Thyroid gland (tissue), 4 donors: ENCODE results near the gene TFAP2E.

ENCODE experiments used
- POLR2A ChIP-seq, 2 donors: fragments of 450-650 bp; IDR thresholded peaks; one replicate each; pipeline ENCODE4 v1.6.1; 2017; ENCODE audit warnings: antibody characterized with exemption in 2 of 2, mild to moderate bottlenecking in 2 of 2, moderate library complexity in 1 of 2
- TF ChIP-seq, protein P1 (sequence below), 6 experiments: fragments of 200-600 bp in 3 of 6; fragments of 450-650 bp in 3 of 6; sonication (generic) in 3 of 6; IDR thresholded peaks; one replicate each; pipeline ENCODE4 v1.5.1; 2016 to 2019; ENCODE audit warnings: antibody characterized with exemption in 6 of 6, mild to moderate bottlenecking in 2 of 6, inconsistent platforms in 1 of 6, moderate library complexity in 1 of 6

DNA sequence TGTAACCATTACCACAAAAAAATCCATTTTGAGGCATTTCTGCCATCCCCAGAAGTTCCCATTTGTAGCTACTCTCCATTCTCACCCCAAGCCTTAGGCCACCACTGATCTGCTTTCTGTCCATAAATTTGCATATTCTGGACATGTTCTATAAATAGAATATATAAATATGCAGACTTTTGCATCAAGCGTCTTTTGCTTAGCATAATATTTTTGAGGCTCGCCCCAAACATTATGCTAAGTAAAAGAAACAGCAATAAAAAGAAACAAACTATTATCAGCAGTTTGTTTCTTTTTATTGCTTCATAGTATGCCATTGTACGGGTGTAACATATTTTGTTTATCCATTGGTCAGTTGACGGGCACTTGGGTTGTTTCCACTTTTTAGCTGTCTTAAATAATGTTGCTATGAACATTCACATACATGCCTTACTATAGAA is 7.9 kb downstream of the TFAP2E start:
- no peak for TF ChIP-seq POLR2A (IDR thresholded peaks at IDR 0.05)
- TF ChIP-seq, protein P1, sequence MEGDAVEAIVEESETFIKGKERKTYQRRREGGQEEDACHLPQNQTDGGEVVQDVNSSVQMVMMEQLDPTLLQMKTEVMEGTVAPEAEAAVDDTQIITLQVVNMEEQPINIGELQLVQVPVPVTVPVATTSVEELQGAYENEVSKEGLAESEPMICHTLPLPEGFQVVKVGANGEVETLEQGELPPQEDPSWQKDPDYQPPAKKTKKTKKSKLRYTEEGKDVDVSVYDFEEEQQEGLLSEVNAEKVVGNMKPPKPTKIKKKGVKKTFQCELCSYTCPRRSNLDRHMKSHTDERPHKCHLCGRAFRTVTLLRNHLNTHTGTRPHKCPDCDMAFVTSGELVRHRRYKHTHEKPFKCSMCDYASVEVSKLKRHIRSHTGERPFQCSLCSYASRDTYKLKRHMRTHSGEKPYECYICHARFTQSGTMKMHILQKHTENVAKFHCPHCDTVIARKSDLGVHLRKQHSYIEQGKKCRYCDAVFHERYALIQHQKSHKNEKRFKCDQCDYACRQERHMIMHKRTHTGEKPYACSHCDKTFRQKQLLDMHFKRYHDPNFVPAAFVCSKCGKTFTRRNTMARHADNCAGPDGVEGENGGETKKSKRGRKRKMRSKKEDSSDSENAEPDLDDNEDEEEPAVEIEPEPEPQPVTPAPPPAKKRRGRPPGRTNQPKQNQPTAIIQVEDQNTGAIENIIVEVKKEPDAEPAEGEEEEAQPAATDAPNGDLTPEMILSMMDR (IDR thresholded peaks at IDR 0.05): no peak
